ENCODE measurements around the gene PSMD4.

- TF ChIP-seq CTCF (conservative IDR thresholded peaks at IDR 0.05; ENCODE audit: low read depth, low read length) (no peak), EZH2 (IDR thresholded peaks at IDR 0.05; ENCODE audit: borderline replicate concordance, low read depth, low read length, poor library complexity, severe bottlenecking) (no peak)
Observed at GRCh38 chr1:151213560-151213959, 41.0 kb upstream of the PSMD4 start.
